HG03432 (cell line): ENCODE results near the gene BCAS1.

Experiments
- ATAC-seq: cut with Tn5 transposase; IDR thresholded peaks from one replicate; pipeline ENCODE4 v1.9.1; 2021; ENCODE audit warnings: mild to moderate bottlenecking, moderate library complexity; ENCODE audit not compliant: unreplicated experiment

Gene BCAS1

DNA sequence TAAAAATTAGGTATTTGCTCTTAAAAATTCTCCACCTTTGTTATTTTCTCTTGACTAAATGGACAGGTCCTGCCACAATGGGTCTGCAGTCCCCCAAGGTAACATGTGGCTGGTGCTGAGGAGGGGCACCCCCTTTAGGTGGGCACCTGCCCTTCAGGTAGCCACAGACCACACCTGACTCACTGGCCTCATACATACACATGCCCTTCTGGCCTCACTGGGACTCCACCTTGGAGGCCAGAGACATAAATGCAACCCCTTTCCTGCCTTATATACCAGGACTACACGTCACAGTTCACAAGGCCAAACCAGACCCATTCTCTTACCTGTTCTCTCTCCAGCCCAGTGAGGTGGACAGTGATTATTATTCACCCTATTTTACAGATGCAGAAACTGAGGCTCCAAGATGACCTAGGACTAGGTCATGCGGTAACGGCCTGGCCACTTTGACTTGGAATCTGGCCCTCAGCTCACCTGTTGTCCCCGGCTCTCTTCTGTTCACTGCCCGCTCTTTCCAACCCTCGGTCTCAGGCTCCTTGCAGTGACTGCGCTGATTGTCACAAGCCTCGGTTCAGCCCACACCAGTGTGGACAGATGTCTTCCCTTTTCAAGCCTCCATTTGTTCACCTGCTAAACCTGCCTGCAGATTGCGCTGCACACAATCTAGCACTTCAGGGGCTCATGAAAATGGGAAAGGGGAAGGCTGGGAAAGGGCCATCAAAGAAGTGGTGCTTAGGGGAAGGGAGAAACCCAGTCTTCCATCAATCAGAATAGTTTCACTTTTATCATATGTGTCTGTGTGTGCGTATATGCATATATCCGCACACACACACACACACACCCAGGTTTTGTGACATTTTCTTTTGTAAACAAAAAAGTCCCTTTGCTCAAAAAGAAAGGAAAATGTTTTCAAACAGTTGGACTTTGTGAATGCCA lies 121.7 kb downstream of the BCAS1 start:
- peak; percentile 29 for ATAC-seq

DNA sequence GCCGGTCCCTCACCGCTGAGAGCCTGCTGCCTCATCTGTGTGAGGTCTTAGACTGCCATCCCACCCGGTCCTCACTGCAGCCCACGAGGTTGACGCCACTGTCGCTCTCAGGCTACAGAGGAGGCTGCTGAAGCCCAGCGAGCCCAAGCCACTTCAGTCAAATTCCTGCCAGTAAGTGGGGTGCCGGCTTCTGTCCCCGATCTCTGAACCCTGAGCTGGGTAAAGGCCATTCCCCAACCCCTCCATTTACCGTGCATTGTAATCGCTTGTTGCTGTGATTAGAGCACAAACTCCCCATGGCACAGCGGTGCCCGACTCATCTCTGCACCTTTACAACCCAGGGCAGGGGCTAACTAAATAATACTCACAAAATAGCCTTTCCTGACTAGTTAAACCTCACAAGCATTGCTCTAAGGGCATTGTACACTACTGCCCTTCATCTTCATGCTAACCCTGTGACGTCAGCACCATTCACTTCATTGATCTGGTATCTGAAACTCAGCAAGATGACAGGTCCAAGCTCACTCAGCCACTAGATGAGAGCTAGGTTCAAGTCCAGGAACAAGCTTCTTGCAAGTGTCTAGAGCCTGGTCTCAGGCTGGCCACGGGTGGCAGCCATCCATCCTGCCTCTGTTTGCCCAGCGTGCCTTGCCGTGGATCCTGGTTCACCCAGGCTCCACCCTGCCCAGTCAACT lies 122.7 kb downstream of the BCAS1 start:
- ATAC-seq = no peak

DNA sequence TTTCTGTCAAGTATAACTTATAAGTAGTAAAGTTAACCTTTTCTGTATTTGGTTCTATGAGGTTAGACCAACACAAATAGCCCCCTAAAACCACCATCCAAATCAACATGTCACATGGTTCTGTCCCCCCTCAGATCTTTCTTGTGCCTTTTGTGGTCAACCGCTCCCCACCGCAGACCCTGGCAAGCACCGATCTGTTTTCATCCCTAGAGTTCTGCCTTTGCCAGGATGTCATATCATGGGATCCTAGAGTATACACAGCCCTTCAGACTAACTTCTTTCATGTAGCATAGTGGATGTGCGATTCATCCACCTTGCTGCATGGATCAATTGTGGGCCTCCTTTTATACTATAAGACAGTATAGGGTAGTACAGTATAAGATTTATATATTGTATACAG lies 124.3 kb downstream of the BCAS1 start:
- no peak for ATAC-seq

DNA sequence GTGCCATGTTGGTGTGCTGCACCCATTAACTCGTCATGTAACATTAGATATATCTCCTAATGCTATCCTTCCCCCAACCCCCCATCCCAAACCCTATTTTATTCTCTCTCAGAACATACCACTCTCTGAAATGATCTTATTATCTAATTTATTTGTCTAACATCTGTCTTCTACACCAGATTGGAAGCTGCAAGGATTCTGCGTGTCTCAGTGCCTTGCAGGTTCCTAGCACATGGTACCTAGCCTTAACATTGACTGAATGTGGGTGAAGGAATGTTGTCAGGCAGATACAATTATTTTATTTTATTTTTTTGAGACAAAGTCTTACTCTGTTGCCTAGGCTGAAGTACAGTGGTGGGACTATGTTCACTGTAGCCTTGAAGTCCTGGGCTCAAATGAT lies 124.9 kb downstream of the BCAS1 start:
- ATAC-seq = no peak

DNA sequence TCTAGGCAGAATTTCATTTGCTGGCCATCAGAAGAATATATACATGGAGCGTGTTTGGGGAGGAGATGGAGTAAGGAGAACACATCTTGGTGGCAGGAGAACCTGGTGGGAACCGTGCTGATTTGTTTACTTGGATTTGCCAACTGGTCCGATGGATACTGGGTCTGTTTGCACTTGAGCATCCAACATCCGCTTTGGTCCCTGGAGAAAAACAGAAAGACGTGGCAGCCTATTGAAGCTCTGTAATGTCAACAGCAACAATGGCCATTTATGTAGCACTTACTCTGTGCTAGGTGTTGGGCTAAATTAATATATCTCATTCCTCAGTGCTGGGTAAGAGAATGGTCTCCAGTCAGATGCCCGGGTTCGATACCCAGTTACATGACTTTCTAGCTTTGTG lies 125.6 kb downstream of the BCAS1 start:
- no peak for ATAC-seq

DNA sequence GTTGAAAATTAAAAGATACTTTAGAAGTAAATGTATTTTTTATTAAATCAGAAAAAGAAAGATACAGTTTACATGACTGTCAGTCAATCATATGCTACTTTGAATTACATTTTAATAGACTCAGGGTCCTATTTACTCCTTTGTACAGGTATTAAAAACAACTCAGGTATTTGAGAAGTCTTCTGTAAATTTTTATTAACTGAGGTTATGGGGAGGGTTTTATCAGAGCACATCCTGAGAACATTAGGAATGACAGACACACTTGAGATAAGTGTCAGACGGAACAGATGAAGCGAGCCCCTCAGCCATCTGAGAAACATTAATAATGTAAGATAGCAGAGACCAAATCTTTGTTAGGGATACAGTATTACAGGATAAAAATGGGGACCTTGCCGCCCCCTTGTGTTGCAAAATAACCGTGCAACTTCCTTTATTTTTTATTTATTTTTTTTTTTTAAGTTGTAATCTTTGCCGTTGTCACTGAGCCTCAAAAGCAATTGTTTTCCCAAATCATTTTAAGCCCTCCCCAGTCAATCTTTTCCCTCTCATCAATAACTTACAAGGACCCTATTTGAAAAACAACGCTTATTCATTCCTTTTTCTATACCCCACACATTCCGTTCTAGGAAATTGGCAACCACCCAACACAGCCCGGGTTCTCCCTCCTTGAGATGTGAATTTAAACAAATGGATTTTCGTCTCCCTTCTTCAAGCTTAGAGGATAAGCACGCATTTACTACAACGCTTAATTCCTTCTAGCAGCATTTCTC lies 126.7 kb downstream of the BCAS1 start:
- ATAC-seq = no peak

DNA sequence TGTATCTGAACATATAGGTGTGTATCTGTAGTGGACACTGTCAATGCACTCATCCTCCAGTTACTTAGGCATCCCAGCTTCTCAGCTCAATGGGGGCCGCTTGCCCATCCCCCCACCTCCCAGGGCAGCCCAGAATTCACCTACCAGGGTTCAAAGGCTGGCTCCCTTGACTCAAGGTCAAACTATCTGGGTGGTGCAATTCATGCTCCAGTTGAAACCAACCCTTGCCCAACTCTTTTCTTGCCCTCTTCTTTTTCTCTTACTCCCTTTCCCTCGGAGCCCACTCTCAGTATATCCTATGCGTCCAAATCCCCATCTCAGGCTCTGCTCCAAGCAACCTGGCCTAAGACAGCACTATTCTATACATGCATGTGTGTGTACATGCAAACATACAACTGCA lies 127.4 kb downstream of the BCAS1 start:
- no peak for ATAC-seq

DNA sequence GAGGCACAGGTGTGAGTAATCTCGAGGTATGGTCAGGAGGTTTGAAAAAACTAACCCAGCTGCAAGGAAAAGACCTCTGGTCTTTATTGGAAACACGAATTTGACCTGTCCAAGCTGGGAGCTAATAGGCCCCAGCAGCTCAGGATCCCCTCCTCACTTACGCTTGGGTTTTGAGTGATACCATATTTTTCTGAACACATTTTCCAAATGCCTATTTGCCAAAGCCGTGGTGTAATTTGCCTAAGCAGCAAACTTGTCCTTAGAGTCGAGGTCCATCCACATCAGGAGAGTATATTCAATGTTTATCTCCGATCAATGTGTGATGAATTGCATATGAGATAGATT lies 128.0 kb downstream of the BCAS1 start:
- ATAC-seq = no peak

DNA sequence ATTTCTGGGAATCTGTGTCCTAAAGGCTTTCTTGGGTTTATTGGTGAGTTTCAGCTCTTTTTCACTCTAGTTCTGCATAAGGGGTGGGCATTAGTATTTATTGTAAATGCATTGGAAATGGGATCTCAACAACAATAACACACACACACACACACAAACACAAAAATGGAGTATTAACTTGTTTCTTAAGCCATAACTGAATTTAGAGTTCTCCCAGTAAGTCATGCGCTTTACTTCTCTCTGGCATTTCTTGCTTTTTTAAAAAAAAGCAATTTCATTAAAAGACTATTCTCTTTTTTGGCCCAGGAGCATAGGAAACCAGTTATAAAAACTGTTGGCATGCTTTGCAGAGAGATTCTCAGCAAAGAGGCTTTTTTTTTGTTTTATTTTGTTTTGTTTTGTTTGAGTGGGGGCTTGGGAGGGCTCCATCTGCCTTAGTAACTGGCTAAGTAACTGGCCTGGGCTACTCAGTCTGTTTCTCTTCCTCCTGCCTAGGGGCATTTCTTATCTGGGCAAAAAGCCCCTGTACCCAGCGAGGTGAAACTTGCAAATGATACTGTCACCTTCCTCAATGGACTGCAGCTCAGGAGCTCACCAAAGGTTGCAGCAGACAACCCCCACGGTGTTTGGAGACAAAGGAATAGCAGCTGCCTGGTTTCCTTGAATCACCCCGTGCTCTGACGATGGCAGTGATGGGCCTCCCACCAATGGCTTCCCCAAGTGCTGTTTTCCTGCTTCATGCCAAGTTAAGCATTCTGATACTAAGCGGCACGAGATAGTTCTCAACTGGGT lies 128.5 kb downstream of the BCAS1 start:
- ATAC-seq = peak; percentile 55

DNA sequence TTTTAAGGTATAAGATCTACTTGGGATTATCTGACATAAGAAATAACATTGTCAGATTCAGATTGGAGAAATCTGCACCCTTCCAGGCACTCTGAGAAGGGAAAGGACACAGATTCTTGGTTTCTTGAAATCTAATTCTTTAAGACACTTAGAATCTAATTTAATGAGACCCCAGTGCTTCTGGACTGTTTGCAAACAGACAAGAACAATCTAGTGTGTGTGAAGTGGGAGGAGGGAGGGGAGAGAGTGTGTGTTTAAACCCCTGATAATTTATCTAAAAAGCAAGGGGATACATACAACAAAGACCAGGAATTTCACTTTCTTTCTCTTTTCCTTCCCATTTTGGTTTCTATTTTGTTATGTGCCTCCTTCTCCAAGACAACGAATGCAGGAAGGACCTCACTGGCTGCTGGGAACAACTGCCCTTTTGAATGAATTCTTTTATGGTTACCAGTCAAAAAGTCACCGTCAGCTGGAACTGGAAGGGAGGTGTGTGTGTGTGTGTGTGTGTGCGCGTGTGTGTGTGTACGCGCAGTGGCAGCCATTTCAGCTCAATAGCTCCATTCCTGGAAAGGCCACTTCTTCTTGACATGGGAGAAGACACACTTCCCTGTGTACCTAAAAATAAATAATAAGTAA lies 129.4 kb downstream of the BCAS1 start:
- ATAC-seq = no peak

DNA sequence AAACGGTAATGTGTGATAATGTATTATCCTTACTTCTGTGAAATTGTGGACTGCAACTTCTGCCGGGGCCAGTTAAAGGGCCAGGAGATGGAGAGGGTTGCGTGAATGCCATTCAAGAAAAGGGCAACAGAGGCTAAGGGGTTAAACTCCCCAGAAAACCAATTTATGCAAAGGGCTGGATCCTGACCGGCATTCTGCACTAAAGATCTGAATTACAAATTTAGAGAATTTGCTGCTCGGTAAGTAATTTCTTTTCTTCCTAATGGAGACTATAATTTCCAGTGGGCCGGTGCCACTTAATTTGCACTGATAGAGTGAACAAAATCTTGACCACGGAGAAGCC lies 130.1 kb downstream of the BCAS1 start:
- no peak for ATAC-seq

DNA sequence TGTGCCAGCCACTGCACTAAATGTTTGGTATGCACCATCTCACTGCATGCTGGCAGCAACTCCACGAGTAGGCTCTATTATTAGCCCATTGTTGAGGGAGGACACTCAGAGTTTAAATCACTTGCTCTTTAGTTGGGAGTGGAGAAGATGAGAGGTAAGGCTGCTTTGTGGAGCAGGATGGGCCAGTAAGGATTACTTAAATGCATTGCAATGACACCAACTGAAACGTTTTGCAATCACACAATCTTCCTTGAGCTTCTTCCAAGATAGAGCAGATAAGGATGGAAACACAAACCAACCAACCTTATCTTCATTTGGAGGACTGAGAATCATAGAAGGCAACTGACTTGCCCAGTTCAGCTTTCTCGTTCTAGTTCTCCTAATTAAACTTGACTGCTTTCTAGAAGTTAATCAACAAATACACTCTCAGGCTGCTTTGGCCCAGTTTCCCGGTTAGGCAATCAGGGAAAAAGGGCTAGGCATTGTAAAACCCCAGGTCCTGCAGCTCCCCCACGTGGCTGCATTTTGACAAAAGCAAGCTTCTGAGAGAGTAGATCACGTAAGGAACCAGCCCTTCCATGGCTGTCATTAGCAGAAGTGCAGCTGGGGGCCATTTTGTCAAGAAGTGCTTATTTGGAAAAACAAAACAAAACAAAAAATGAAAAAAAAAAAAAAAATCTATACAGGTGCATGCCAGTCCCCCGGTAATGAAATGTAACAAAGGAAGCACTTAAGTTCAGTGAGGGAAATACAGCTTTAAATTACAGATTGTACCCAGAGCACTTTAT lies 130.6 kb downstream of the BCAS1 start:
- ATAC-seq = peak; percentile 72

DNA sequence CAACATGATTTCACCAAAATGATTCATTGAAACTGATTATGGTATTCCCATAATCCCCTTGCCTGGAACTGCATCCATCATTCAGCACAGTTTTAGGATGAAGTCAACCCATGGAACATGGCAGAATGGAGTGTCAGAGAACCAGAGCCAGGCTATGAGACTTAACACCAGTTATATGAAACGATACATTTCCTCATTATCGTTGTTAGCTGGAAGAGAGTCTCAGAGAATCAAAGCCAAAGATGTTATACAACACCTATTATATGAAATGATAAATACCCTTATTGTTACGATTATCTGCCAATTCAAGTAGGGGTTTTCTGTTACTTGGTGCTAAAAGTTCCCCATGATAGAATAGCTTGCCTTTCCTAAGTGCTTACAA lies 131.2 kb downstream of the BCAS1 start:
- no peak for ATAC-seq

DNA sequence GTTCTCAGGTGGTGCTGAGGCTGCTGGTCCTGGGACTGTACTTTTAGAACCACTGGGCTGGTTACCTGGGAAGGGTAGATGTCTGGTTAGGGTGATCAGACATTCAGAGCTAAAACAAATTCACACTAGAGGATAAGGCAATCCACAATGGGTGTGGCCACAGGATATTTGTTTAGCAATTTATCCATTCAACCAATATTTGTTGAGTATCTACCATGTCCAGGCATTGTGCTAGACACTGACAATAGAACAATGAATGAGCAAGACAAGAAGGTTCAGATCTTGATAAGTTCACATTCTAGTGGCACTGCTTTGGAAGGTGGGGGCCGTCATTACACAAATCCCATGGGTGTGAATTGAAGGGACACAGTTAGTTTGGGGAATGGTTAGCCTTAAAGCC lies 131.7 kb downstream of the BCAS1 start:
- ATAC-seq = no peak

DNA sequence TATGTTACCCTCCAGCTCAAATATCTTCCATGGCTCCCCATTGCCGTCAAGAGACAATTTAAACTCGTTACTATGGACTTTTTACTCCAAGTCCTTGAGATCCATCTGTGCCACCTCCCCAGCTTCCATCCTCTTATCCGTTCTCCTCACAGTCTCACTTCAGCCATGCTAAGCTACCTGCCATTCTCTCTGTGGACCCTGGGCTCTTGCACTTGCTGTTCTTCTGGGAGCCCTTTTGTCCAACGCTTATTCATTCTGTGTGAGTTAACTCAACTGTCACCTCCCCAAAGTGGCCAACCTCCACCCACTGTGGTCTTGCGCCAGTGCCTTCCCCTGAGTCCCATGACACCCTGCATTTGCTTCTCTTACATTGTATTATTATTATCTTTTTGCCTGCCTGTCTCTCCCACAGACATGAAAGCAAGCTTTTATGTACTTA lies 132.4 kb downstream of the BCAS1 start:
- no peak for ATAC-seq

DNA sequence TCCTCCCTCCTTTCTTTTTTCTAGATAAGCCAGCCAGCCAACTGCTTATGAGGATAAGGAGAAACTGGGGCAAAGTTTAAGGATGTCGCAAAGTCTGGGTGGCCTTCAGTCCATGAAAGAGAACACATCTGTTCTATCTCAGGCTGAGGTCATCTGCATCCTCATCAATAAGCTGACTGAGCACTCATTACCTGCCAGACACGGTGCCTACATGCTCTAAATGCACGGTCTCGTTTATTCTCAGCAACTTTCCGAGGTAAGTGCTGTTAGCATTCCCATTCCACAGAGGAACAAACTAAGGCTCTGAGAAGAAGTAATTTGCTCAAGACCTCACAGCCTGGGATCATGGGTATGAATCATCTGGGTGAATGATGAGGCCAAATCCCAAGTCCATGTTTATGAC lies 133.1 kb downstream of the BCAS1 start:
- ATAC-seq = no peak

DNA sequence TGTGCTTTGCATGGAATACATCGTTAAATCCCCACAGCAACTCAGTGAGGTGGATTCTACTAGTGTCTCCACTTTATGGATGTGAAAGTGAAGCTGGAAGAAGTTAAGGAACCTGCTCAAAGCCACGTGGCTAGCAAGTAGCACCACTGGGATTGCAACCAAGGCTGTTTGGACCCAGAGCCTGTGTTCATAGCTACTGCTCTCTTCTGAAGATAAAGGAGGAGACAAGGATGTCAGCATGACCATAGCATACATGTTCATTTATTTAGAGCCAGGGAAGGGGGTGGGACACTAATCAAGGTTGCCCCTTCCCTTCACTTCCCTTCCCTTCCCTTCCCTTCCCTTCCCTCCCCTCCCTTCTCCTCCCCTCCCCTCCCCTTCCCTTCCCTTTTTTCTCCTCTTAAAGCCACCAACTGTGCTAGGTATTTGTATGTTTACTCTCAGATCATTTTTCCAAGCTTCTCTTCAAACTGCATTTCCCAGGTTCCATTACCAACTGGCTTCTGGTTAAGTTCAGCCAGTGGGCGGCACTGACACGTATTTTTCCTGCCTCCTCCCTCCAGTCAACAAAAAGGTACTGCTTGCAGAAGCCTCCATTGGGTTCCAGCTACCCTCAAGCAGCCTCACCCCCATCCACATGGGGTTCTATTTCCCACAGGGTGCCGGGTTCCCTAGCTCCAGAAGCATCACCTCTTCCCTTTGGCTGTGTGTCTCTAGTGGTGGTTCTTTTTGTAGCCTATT lies 134.9 kb downstream of the BCAS1 start:
- no peak for ATAC-seq

DNA sequence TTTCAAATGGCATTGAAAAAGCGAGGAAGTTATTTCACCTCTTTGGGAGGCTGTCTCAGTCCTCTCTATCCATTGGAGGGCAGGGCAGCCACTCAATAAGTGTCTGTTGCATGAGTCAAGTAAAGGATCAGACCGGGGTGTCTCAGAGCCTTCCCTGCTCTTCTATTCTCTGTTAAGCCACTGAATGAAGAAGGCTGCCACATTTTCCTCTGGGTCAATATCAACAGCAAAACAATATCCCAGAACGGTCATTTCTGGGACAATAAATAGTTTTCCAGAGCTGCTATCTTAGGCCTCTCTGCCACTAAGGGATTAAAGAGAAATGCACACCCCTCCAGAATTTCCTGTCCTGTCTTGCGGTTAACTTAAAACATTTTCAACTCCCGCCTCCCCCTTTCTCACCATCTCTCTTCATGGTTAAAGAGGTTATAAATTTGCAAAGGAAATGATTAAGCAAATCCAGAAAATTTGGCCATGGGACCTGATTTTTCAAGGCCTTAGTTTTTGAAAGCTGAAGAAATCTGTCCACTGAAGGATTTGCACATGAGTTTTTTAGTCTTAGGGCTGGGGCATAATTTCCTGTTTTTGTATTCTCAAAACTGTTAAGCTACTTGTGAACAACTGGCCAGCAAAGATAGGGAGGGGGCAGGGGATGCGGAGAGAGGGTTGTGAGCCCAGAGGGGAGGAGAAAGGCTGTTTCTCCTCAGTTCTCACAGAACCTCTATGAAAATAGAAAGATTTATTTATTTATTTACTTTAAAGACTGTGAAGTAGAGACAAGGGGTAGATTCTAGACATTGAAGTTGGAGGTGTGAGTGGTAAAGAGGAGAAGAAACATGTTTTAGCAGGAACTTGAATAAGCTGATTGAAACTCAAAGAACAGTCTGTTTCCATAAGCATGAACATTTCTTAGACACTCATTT lies 135.7 kb downstream of the BCAS1 start:
- ATAC-seq = peak; percentile 46
